ENCODE results near the gene PTGIS.
"Not testable (repeated sequence)": the region's sequence is repeated elsewhere in the genome, so short reads cannot be mapped to it uniquely, and the experiment has no call there.

The PTGIS gene

GRCh38 chr20:49612127-49612738 is 44.3 kb upstream of the PTGIS start:
- no peak overlapping the region for H3K4me3 ChIP-seq (ENCODE audit: low read depth, low read length)
- H3K27me3 ChIP-seq: no peaks in the 10 kb centered on the region
- H3K36me3 ChIP-seq: no peaks in the 10 kb centered on the region
- DNase-seq: no peak
- H3K4me1 ChIP-seq: no peaks in the 10 kb centered on the region
- TF ChIP-seq, protein P1, sequence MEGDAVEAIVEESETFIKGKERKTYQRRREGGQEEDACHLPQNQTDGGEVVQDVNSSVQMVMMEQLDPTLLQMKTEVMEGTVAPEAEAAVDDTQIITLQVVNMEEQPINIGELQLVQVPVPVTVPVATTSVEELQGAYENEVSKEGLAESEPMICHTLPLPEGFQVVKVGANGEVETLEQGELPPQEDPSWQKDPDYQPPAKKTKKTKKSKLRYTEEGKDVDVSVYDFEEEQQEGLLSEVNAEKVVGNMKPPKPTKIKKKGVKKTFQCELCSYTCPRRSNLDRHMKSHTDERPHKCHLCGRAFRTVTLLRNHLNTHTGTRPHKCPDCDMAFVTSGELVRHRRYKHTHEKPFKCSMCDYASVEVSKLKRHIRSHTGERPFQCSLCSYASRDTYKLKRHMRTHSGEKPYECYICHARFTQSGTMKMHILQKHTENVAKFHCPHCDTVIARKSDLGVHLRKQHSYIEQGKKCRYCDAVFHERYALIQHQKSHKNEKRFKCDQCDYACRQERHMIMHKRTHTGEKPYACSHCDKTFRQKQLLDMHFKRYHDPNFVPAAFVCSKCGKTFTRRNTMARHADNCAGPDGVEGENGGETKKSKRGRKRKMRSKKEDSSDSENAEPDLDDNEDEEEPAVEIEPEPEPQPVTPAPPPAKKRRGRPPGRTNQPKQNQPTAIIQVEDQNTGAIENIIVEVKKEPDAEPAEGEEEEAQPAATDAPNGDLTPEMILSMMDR (IDR thresholded peaks at IDR 0.05; ENCODE audit: low read depth, low read length): no peak
- H3K9me3 ChIP-seq: no peaks in the 10 kb centered on the region

DNA sequence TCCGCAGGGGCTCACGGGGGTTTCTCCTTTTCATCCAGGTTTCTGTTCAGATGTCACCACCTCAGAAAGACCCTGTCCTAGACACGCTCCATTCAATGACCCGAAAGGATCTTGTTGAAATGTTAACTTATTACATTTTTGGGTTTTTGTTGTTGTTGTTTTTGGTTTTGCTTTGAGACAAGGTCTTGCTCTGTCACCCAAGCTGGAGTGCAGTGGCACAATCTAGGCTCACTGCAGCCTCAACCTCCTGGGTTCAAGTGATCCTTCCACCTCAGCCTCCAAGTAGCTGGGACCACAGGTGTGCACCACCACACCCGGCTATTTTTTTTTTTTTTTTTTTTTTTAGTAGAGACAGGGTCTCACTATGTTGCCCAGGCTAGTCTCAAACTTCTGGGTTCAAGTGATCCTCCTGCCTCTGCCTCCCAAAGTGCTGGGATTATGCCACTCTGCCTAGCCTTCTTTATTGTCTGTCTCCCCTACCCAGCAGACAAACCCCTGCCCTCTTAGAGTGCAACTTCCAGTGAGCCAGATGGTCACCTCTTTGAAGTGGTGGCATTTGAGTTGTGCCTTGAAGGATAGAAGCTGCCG is 43.7 kb upstream of the PTGIS start:
- H3K9me3 ChIP-seq, H3K4me1 ChIP-seq, H3K27me3 ChIP-seq, DNase-seq, H3K36me3 ChIP-seq: not testable (repeated sequence)
- peak overlapping the region; percentile 68 for H3K4me3 ChIP-seq (ENCODE audit: low read depth, low read length)

DNA sequence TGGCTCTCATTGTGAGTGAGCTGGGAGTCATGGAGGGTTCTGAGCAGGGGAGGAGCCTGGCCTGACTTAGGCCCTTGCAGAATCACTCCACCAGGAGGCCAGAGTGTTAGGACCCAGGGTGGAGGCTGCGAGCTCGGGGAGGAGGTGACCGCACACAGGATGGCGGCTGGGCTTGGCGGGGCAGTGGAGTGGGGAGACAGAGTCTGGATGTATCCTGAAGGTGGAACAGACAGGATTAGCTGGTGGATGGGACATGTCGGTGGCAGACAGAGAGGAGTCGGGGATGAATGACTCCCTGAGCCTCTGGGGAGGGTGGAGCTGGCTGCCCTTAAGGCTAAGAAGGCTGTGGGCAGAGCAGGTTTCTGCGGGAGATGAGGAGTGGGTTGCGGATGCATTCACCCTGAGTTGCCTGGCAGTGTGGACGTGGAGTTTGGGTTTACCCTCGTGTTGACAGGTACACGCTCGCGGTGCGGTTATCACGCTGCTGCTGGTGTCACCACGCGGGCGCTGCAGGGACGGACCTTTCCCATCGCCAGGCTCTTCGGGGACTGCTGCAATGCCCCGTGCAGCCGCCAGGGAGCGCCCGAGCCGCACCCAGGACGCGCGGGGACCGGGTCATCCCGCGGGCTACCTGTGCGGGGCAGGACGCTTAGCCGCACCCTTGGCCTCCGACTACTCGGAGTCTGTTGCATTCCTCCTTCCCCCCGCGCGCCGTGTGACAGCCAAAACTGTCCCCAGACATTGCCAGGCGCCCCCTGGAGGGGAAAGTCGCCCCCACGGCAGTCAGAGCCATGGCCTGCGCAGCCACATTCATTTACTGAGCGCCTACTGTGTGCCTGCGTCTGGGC is 43.0 kb upstream of the PTGIS start:
- TF ChIP-seq, protein P1 (IDR thresholded peaks at IDR 0.05; ENCODE audit: low read depth, low read length): peak; percentile 94
- Histone ChIP-seq H3K36me3 (no peaks in the 10 kb centered on the region), H3K9me3 (no peaks in the 10 kb centered on the region), H3K4me1 (no peaks in the 10 kb centered on the region), H3K4me3 (ENCODE audit: low read depth, low read length) (peak overlapping the region; percentile 68), H3K27me3 (no peaks in the 10 kb centered on the region)
- peak; percentile 87 for DNase-seq

DNA sequence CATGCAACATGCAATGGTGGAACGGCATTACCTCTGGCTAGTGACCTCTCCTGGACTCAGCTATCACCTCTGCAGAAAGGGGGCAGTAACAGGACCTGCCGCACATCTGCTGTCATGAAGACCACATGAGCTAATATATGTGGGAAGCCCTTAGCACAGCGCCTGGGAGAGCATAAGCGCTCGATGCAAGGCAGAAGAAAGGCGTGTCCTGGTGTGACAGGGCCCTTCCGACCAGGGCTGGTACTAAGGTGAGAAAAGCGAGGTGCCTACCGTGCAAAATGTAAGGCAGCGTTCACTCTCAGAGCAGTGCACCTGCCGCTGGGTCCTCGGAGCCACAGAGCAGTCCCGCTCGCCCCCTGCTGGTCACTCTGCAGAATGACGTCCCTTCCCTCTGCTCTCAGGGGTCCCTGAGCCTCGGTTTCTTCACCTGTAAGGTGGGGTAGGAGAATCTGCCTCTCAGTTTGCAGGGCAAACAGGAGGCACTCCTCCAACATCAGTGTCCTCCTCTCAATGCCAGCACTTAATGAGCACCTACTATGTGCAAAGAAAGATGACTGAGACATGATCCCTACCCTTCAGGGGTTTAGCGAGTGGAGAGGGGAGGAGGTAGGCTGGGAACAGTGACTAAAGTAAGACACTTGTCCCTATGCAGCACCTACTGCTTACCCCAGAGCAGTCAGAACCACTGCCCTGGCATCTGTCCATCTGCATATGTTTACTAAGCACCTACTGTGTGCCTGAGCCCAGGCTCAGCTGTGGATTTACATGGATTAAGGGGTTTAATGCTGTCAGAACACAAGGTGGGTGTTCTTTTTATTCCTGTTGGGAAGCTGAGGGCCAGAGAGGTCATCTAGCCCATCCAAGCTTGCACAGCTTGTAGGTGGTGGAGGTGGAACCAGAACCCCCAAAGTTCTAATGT is 41.1 kb upstream of the PTGIS start:
- DNase-seq: peak; percentile 68
- H3K4me3 ChIP-seq (ENCODE audit: low read depth, low read length): no peak overlapping the region
- H3K9me3 ChIP-seq: no peaks in the 10 kb centered on the region
- TF ChIP-seq, protein P1 (IDR thresholded peaks at IDR 0.05; ENCODE audit: low read depth, low read length): peak; percentile 92
- no peaks in the 10 kb centered on the region for H3K36me3 ChIP-seq
- no peaks in the 10 kb centered on the region for H3K27me3 ChIP-seq
- H3K4me1 ChIP-seq: no peaks in the 10 kb centered on the region

DNA sequence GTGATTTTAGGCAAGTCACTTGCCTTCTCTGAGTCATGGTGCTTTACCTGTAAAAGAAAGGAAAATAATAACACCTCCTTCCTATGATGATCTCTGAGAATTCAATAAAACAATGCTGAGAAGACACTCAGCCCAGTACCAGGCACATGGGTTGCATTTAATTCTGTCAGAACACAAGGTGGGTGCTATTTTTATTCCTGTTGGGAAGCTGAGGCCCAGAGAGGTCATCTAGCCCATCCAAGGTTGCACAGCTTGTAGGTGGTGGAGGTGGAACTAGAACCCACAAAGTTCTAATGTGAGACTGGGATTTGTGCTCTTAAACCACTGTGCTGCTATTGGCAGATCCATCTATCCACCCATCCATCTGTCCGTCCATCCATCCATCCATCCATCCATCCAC is 39.6 kb upstream of the PTGIS start:
- Histone ChIP-seq H3K9me3 (no peaks in the 10 kb centered on the region), H3K4me1 (no peaks in the 10 kb centered on the region), H3K36me3 (no peaks in the 10 kb centered on the region), H3K27me3 (no peaks in the 10 kb centered on the region), H3K4me3 (ENCODE audit: low read depth, low read length) (no peak overlapping the region)
- TF ChIP-seq, protein P1 (IDR thresholded peaks at IDR 0.05; ENCODE audit: low read depth, low read length): no peak
- no peak for DNase-seq

DNA sequence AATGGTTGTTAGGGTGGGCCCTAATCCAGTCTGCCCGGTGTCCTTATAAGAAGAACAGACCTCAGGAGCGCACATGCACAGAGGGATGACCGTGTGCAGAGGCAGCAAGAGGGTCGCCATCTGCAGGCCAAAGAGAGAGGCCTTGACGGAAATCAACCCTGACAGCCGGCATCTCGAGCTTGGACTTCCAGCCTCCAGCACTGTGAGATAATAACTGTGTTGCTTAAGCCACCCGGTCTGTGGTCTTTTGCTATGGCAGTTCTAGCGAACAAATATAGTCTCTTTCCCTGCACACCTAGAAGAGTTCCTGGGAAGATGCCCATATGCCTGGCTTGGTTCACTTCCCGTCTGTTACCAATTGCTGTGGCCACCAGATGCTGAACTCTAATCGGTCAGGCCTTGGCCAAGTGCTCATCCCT is 35.3 kb upstream of the PTGIS start:
- Histone ChIP-seq H3K27me3 (no peaks in the 10 kb centered on the region), H3K4me3 (ENCODE audit: low read depth, low read length) (no peak overlapping the region), H3K36me3 (no peaks in the 10 kb centered on the region), H3K9me3 (no peaks in the 10 kb centered on the region), H3K4me1 (no peaks in the 10 kb centered on the region)
- TF ChIP-seq, protein P1 (IDR thresholded peaks at IDR 0.05; ENCODE audit: low read depth, low read length): peak; percentile 55
- DNase-seq: peak; percentile 56

Data from BE2C (cell line).